Mucosa of rectum (tissue), 2 donors: Measurements from ENCODE around the gene NPL.

Experiments used
- H3K27ac ChIP-seq, 2 donors: one replicate each; pipeline ENCODE4 v1.7.0; 2013; ENCODE audit warnings: inconsistent platforms in 2 of 2, low read depth in 2 of 2, low read length in 2 of 2
- H3K27me3 ChIP-seq, 2 donors: one replicate each; pipeline ENCODE4 v1.7.0; 2013; ENCODE audit warnings: low read length in 2 of 2; ENCODE audit not compliant: control insufficient read depth in 2 of 2, insufficient read depth in 2 of 2
- H3K36me3 ChIP-seq, 2 donors: one replicate each; pipeline ENCODE4 v1.7.0; 2013; ENCODE audit warnings: low read length in 2 of 2; ENCODE audit not compliant: control insufficient read depth in 2 of 2, insufficient read depth in 2 of 2
- H3K4me1 ChIP-seq, 2 donors: one replicate each; pipeline ENCODE4 v1.7.0; 2013; ENCODE audit warnings: low read length in 2 of 2, mild to moderate bottlenecking in 1 of 2; ENCODE audit not compliant: control insufficient read depth in 2 of 2, insufficient read depth in 2 of 2
- H3K4me3 ChIP-seq, 2 donors: one replicate each; pipeline ENCODE4 v1.7.0; 2013; ENCODE audit warnings: low read length in 2 of 2
- H3K9ac ChIP-seq, 2 donors: one replicate each; pipeline ENCODE4 v1.7.0; 2013; ENCODE audit warnings: low read length in 2 of 2, low read depth in 1 of 2, mild to moderate bottlenecking in 1 of 2
- H3K9me3 ChIP-seq, 2 donors: one replicate each; pipeline ENCODE4 v1.7.0; 2013; ENCODE audit warnings: low read length in 2 of 2; ENCODE audit not compliant: control insufficient read depth in 2 of 2
- donor health status: healthy.
- donor health status: Normal muscosa, but diverticular disease.

The NPL gene

DNA sequence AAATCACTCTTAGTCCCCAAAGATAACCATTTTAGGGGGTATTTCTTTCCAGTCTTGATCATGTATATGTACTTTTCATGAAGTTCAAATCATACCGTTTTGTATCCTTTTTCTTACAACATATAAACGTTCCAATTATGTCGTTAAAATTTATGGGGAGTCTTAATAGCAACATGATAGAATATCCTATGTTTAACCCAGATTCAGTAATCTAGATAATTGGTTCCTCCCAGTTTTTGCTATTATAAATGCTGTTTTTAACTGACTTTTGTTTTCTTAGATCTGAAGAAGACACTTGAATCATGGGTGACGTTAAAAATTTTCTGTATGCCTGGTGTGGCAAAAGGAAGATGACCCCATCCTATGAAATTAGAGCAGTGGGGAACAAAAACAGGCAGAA, 52.7 kb downstream of the NPL start:
- Histone ChIP-seq H3K27me3 (no peaks in the 10 kb centered on the region), H3K4me3 (no peak overlapping the region), H3K27ac (no peak overlapping the region), H3K9ac (no peak overlapping the region), H3K4me1 (peaks cover 11 to 19% of the 10 kb centered on the region in 2 donors), H3K9me3 (no peaks in the 10 kb centered on the region), H3K36me3 (peaks cover 21 to 23% of the 10 kb centered on the region in 2 donors)

- Histone ChIP-seq H3K4me1 (peaks cover 11 to 15% of the 10 kb centered on the region in 2 donors), H3K27ac (no peak overlapping the region), H3K36me3 (peaks cover 45 to 47% of the 10 kb centered on the region in 2 donors)
Measured at GRCh38 chr1:182845379-182845778, 55.8 kb downstream of the NPL start.

GRCh38 chr1:182845894-182846293, 56.3 kb downstream of the NPL start:
- Histone ChIP-seq H3K27ac (no peak overlapping the region), H3K36me3 (peaks cover 49 to 51% of the 10 kb centered on the region in 2 donors), H3K9ac (no peak overlapping the region), H3K27me3 (no peaks in the 10 kb centered on the region), H3K9me3 (no peaks in the 10 kb centered on the region), H3K4me3 (no peak overlapping the region), H3K4me1 (peaks cover 7 to 10% of the 10 kb centered on the region in 2 donors)

More at GRCh38 chr1:182845379-182845778, 55.8 kb downstream of the NPL start:
- Histone ChIP-seq H3K9me3 (no peaks in the 10 kb centered on the region), H3K9ac (no peak overlapping the region), H3K27me3 (no peaks in the 10 kb centered on the region), H3K4me3 (no peak overlapping the region)

GRCh38 chr1:182847105-182847504, 57.5 kb downstream of the NPL start:
- H3K4me1 ChIP-seq, result peaks cover 0 to 4% of the 10 kb centered on the region in 2 donors
- H3K4me3 ChIP-seq, result no peak overlapping the region
- peaks cover 55 to 62% of the 10 kb centered on the region in 2 donors for H3K36me3 ChIP-seq
- H3K27me3 ChIP-seq, result no peaks in the 10 kb centered on the region
- no peak overlapping the region for H3K27ac ChIP-seq
- H3K9me3 ChIP-seq, result no peaks in the 10 kb centered on the region
- no peak overlapping the region for H3K9ac ChIP-seq

- H3K9me3 ChIP-seq, result no peaks in the 10 kb centered on the region
- no peaks in the 10 kb centered on the region for H3K27me3 ChIP-seq
- no peak overlapping the region for H3K9ac ChIP-seq
- H3K27ac ChIP-seq, result no peak overlapping the region
- H3K4me3 ChIP-seq, result no peak overlapping the region
- peaks cover 70 to 76% of the 10 kb centered on the region in 2 donors for H3K36me3 ChIP-seq
- H3K4me1 ChIP-seq, result no peaks in the 10 kb centered on the region
Measured at GRCh38 chr1:182848736-182849135, 59.2 kb downstream of the NPL start.

DNA sequence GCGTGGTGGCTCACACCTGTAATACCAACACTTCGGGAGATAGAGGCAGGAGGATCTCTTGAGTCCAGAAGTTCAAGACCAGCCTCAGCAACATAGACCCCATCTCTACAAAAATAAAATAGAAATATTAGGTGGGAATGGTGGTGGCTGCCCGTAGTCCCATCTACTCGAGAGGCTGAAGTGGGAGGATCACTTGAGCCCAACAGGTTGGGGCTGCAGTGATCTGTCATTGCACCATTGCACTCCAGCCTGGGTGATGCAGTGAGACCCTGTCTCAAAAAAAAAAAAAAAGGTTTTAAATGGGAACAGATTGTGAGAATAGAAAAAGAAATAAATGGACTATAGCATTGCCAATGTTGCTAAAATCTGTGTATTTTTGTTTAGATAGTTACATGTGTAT, 60.7 kb downstream of the NPL start:
- Histone ChIP-seq H3K27ac (no peak overlapping the region), H3K4me3 (no peak overlapping the region), H3K4me1 (no peaks in the 10 kb centered on the region), H3K27me3 (no peaks in the 10 kb centered on the region), H3K36me3 (peaks cover 73 to 88% of the 10 kb centered on the region in 2 donors), H3K9me3 (no peaks in the 10 kb centered on the region), H3K9ac (no peak overlapping the region)

GRCh38 chr1:182851825-182852224, 62.3 kb downstream of the NPL start:
- Histone ChIP-seq H3K27me3 (no peaks in the 10 kb centered on the region), H3K27ac (no peak overlapping the region), H3K4me1 (no peaks in the 10 kb centered on the region), H3K4me3 (no peak overlapping the region), H3K9ac (no peak overlapping the region), H3K36me3 (peaks cover 78 to 91% of the 10 kb centered on the region in 2 donors), H3K9me3 (no peaks in the 10 kb centered on the region)

- H3K36me3 ChIP-seq, result peaks cover 88 to 97% of the 10 kb centered on the region in 2 donors
- H3K9me3 ChIP-seq, result no peaks in the 10 kb centered on the region
- no peak overlapping the region for H3K27ac ChIP-seq
- no peak overlapping the region for H3K4me3 ChIP-seq
- no peak overlapping the region for H3K9ac ChIP-seq
- H3K27me3 ChIP-seq, result no peaks in the 10 kb centered on the region
- H3K4me1 ChIP-seq, result no peaks in the 10 kb centered on the region
Measured at GRCh38 chr1:182855911-182856310, 66.3 kb downstream of the NPL start.

GRCh38 chr1:182857212-182857611, 67.6 kb downstream of the NPL start:
- Histone ChIP-seq H3K27ac (no peak overlapping the region), H3K9ac (no peak overlapping the region), H3K4me3 (no peak overlapping the region), H3K36me3 (peaks cover 91 to 97% of the 10 kb centered on the region in 2 donors), H3K9me3 (no peaks in the 10 kb centered on the region), H3K27me3 (no peaks in the 10 kb centered on the region), H3K4me1 (no peaks in the 10 kb centered on the region)

- no peaks in the 10 kb centered on the region for H3K4me1 ChIP-seq
- H3K27ac ChIP-seq, result no peak overlapping the region
- no peak overlapping the region for H3K9ac ChIP-seq
- H3K9me3 ChIP-seq, result no peaks in the 10 kb centered on the region
- H3K27me3 ChIP-seq, result no peaks in the 10 kb centered on the region
- no peak overlapping the region for H3K4me3 ChIP-seq
- H3K36me3 ChIP-seq, result peaks cover 84 to 91% of the 10 kb centered on the region in 2 donors
Measured at GRCh38 chr1:182860658-182861057, 71.1 kb downstream of the NPL start.

- no peaks in the 10 kb centered on the region for H3K9me3 ChIP-seq
- peaks cover 87 to 92% of the 10 kb centered on the region in 2 donors for H3K36me3 ChIP-seq
- no peaks in the 10 kb centered on the region for H3K27me3 ChIP-seq
- H3K9ac ChIP-seq, result no peak overlapping the region
- H3K4me1 ChIP-seq, result no peaks in the 10 kb centered on the region
- H3K4me3 ChIP-seq, result no peak overlapping the region
- H3K27ac ChIP-seq, result no peak overlapping the region
Measured at GRCh38 chr1:182861994-182862393, 72.4 kb downstream of the NPL start.
